NCI-H1092 (cell line): ENCODE measurements around the gene PUS1.

Experiments
- DNase-seq: peaks from one replicate; lab custom pipeline; 2025; lab: John Stamatoyannopoulos, UW

Gene PUS1

DNA sequence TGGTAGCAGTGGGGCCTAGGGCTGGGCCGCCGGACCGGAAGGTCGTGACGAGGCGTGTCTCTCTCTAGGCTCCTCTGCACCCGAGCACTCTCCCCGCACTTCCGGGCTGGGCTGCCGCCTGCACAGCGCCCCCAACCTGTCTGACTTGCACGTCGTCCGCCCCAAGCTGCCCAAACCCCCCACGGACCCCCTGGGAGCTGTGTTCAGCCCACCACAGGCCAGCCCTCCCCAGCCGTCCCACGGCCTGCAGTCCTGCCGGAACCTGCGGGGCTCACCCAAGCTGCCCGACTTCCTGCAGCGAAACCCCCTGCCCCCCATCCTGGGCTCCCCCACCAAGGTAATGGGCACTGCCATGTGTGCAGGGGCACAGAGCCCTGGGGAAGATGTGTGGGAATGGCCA, 13.3 kb upstream of the PUS1 start:
- no peak for DNase-seq

DNA sequence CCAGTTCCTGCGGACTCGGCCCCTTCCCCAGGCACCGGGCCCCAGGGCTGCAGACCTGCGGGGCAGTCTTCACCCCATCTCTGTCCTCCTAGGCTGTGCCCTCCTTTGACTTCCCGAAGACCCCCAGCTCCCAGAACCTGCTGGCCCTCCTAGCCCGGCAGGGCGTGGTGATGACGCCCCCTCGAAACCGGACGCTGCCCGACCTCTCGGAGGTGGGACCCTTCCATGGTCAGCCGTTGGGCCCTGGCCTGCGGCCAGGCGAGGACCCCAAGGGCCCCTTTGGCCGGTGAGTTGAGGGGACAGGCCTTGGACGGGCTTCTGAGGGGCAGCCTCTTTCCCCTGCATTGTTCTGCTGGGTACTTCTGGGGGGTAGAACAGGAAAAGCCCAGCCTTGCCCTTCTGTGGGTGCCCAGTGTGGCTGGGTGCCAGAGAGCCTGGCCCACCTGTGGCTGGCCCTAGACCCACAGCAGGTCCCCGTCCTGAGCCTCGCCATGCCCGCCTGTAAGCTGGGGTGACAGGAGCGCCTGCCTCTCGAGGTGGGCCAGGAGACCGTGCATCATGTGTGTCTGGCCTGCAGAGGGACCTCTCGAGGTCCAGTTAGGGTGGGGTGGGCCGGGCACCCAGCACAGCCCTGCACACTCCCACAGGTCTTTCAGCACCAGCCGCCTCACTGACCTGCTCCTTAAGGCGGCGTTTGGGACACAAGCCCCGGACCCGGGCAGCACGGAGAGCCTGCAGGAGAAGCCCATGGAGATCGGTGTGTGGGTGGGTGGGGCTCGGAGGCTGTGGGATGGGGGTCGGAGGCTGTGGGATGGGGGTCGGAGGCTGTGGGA, 12.6 kb upstream of the PUS1 start:
- DNase-seq: no peak

DNA sequence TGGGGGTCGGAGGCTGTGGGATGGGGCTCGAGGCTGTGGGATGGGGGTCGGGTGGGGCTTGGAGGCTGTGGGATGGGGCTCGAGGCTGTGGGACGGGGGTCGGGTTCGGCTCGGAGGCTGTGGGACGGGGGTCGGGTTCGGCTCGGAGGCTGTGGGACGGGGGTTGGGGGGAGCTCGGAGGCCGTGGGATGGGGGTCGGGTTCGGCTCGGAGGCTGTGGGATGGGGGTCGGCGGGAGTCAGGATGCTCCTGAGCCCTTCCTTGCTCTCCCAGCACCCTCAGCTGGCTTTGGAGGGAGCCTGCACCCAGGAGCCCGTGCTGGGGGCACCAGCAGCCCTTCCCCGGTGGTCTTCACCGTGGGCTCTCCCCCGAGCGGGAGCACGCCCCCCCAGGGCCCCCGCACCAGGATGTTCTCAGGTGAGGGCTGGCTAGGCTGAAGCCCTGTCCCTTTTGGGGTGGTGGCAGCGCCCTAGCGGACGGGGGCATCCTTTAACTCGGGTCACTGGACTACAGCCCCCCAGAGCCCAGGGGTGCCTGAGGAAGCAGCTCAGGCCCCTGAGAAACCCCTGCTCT, 11.9 kb upstream of the PUS1 start:
- no peak for DNase-seq

DNA sequence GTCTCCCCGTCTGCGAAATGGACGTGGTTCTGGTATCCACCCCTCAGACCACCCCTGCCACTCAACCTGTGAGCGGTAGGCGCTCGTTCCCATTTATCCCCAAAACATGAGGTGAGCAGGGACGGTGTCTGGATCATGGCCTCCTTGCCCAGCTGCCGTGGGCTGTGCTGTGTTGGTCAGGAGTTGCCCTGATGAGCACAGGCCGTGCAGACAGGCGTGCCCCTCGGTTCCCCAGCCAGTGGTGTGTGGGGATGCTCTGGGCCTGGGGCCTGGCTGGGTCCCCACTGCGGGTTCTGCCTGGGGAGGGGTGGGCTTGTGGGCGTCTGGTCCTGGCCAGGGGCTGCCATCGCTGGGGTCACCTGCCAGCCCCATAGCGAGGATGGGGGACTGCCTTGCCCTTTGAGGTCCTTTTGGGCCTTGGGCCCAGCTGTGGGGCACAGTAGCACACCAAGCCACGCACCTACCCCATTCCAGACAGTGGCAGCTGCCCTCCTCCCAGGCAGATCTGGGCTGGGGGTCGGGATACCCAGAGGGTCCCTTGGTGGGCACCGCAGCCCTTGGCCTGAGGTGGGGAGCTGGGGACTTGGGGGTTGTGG, 11.3 kb upstream of the PUS1 start:
- no peak for DNase-seq

DNA sequence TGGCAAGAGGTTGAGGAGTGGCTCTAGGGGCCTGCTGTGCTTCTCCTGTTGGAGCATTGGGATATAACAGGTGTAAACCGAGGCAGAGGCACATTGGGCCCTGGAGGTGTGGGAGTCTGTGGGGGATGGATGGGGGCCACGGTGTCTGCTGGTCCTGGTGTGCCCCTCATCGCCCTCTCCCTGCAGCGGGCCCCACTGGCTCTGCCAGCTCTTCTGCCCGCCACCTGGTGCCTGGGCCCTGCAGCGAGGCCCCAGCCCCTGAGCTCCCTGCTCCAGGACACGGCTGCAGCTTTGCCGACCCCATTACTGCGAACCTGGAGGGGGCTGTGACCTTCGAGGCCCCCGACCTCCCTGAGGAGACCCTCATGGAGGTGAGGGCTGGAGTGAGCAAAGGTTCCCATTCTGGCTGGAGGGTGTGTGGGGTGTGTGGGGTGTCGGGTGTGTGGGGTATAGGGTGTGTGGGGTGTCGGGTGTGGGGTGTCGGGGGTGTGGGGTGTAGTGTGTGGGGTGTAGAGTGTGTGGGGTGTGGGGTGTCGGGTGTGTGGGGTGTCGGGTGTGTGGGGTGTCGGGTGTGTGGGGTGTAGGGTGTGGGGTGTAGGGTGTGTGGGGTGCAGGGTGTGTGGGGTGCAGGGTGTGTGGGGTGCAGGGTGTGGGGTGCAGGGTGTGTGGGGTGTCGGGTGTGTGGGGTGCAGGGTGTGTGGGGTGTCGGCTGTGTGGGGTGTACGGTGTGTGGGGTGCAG, 10.6 kb upstream of the PUS1 start:
- DNase-seq: no peak

DNA sequence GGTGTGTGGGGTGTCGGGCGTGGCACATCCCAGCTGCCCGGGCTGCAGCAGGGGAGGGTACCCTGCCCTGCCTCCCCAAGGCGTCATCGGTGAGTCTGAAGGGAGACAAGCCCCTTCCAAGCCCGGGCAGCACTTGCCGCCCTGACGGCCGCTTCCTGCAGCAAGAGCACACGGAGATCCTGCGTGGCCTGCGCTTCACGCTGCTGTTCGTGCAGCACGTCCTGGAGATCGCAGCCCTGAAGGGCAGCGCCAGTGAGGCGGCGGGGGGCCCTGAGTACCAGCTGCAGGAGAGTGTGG, 10.1 kb upstream of the PUS1 start:
- no peak for DNase-seq

DNA sequence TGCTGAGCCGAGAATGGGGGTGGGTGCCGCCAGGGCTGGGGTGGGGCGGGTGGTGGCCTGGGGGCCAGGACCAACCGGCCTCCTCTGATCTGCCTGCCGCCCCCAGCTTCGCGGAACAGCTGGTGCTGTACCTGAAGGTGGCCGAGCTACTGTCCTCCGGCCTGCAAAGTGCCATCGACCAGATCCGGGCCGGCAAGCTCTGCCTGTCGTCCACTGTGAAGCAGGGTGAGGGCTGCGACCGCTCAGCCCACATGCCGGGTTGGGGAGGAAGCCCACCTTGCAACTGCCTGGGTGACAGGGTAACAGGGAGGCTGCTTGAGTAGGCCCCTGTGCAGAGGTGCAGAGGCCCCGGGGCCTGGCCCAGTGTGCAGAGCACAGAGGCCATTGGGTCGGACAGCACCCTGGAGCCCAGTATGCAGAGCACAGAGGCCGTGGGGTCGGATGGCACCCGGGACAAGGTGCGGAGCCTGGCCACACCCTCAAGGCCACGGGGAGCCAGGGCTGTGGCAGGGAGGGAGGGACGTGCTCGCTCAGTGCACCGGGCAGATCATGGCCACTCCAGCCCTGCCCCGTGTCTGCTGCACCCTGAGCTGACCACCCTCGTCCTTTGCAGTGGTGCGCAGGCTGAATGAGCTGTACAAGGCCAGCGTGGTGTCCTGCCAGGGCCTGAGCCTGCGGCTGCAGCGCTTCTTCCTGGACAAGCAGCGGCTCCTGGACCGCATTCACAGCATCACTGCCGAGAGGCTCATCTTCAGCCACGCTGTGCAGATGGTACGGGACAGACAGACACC, 9.5 kb upstream of the PUS1 start:
- DNase-seq: no peak

DNA sequence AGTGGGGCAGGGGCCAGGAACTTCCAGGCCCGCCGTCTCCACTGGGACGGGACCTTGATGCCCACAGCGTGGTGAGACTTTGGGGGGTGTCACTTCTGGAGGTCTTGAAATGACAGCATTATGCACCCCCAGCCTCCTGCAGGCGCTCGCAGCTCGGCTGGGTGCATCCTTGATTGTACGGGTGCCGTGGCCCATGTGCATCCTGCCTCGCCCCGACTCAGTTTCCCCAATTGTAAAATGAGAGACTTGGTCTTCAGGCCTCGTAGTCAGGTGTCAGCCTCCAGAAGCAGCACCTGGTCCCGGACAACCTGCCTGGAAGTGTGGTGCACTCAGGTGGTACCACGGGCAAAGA, 8.9 kb upstream of the PUS1 start:
- no peak for DNase-seq

DNA sequence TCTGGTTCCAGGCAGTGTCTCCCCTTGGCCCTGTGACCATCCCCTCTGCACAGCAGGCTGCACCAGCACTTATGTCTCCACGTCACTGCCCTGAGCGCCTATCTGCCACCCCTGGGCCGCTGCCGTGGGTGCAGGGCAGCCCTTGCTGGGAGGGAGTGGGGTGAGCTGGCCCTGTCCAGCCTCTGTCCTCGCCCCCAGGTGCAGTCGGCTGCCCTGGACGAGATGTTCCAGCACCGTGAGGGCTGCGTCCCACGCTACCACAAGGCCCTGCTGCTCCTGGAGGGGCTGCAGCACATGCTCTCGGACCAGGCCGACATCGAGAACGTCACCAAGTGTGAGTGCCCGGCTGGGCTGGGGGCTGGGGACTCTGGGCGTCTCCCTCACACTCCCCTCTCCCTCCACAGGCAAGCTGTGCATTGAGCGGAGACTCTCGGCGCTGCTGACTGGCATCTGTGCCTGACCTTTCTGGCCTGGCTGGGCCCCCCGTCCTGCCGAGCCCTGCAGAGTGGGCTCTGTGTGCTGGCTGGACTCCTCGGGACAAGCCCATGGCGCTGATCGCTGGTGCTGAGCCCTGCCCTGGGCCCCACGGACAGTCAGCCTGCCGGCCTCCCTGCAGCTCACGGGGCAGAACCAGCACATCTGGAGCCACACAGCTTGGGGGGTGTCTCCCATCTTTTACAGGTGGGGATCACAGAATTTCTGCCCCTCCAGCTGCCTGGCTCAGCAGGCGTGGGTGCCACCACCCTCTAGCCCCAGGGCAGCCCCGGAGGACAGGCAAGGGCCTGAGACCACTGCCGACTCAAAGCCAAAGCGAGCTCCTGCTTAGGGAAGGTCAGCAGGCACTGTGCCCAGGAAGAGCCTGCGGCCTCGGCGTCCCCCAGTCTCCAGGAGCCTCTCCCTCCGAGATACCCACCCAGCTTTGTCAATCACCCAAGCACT, 7.9 kb upstream of the PUS1 start:
- DNase-seq: no peak

DNA sequence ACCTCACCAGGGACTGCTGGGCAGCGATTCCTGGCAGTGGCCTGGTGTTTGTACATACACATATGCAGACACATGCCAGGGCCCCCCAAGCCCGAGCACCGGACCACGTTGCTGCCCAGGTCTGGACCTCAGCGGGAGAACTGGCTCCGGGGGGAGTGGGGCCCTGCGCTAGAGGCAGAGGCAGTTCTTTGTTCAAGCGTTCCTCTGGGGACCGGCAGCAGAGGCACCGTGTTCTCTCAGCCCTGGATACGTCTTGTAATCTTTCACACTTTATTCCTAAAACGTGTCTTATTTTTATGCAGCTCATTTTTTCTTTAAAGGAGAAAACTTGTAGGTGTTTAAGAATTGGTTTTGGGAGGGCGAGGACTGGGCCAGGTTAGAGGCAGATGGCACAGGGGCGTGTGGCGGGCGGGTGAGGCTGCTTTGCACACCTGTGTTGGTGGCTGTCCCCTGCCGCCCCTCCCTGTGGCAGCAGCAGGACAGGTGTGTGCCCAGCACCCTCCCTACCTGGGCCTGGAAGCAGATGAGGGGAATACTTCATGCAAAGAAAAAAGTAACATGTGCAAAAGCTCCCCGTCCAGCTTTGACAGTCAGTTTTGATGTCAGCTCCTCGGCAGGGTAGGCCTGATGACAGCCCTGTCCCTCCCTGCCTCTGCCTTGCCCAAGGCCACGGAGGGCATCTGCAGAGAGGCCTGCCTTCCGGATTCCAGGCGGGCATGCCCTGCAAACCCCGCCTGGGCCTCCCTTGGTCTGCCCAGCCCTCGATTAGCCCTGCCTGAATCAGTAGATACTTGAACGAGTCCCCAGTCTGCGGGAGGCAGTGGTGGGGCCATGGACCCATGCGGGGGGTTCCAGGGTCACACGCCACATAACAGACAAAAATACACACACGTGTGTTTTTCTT, 7.0 kb upstream of the PUS1 start:
- DNase-seq: no peak

DNA sequence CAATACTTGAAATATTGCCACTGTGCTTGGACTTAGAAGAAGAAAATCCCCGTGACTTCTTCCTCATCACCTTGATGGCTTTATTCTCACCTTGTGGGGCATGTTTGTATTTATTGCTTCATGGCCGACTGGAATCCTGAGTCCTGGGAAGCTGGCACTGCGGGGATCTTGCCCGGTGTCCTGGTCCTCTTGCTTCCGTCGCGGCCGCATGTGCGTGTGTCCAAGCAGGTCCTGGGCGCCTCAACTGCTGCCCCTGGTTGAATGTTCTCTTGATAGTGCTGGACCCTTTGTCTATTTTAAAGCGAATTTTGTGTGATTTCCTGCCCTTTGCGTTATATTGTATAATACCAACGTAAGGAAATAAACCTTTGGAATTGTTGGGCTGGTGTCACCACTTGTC, 6.3 kb upstream of the PUS1 start:
- DNase-seq: no peak

DNA sequence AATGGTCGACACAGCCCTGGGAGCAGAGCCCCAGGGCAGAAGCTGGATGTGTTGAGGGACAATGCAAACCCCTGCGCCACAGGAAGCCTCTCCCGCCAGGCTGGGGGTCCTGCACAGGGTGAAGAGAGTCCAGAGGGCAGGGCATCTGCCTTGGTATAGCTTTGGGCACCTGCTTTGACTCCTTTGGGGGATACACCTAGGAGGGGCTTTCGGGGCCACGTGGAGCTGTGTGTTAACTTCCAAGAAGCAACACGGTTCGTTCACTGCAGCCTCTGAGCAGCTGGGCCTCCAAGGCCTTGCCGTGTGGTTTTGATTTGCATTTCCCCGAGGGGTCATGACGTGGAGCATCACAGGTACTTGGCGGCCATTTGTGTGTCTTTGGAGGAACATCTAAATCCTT, 5.8 kb upstream of the PUS1 start:
- DNase-seq: no peak

DNA sequence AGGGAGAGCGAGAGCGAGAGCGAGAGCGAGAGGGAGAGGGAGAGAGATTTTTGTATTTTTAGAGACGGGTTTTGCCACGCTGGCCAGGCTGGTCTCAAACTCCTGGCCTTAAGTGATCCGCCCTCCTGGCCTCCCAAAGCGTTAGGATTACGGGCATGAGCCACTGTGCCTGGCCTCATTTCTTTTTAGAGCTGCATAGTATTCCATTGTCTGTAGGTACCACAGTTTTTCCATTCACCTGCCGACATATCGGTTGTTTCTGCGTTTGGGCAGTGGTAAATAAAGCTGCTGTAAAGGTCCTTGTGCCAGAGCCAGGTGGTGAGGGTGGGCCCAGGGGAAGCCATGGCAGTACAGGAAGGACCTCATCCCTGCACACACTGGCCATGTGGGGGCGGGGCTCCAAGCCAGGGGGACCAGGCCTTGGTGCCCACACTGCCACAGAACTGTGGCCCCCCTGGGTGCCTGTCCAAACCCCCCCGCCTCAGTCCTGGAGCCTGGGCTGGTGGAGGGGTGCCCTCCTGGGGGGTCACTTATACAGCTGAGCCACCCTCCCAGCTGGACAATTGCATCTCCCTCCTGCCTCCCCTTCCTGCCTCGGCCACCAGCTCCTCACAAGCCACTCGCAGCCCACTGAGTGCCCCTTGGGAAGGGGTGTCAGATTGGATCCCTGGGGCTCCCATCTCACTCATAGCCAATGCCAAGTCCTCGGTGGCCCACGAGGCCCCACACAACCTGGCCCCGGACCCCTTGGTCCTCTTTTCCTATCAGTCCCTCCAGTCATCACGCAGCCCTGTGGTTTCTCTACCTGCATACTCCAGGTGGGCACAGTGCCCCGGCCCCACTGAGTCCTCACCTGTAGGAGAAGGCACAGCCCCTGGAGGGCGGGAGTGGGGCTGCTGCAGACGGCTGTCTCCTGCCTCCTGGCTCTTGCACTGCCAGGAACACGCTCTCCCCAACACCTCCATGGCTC, 1.7 kb upstream of the PUS1 start:
- no peak for DNase-seq

DNA sequence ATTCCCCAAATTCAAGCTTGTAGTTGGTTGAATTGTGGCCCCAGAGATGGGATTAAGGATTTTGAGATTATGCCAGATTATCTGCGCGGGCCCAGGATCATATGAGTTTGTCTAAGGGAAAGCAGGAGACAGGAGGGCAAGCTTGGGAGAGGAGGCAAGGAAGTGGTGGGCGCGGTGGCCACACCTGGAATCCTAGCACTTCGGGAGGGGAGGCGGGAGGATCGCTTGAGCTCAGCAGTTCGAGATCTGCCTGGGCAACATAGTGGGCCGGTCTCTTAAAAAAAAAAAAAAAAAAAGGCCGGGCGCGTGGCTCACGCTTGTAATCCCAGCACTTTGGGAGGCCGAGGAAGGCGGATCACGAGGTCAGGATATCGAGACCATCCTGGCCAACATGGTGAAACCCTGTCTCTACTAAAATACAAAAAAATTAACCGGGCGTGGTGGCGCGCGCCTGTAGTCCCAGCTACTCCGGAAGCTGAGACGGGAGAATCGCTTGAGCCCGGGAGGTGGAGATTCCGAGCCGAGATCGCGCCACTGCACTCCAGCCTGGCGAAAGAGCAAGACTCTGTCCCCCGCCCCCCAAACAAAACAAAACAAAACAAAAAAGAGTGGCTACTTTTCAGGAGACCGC, 881 bp upstream of the PUS1 start:
- DNase-seq: no peak

DNA sequence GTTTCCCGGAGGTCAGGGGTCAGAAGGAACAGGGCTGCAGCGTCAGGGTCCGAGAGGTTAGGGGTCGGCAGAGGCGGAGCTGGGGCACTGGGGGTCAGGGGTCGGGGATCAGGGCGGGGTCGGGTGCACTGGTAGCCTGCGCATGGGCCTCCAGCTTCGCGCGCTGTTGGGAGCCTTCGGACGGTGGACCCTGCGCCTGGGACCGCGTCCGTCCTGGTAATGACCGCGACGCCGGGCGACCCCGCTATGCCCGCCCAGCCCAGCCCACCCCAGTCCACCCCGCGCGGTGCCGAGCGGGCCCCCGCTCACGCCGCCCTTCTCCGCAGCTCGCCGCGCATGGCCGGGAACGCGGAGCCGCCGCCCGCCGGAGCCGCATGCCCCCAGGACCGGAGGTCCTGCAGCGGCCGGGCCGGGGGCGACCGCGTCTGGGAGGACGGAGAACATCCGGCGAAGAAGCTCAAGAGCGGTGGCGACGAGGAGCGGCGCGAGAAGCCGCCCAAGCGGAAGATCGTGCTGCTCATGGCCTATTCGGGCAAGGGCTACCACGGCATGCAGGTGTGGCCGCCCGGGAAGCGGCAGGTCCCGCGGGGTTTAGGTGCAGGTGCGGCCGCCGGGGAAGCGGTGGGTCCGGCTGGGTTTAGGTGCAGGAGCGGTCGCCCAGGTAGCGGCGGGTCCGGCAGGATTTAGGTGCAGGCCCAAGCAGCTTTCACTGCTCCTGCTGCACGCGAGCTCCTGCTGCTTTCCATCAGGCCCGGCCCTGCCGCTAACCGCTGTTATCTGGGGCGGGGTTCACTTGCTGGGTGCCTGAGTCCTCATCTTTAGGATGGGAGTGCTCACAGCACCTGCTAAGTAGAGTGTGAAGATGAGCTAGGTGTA, 743 bp downstream of the PUS1 start:
- no peak for DNase-seq

DNA sequence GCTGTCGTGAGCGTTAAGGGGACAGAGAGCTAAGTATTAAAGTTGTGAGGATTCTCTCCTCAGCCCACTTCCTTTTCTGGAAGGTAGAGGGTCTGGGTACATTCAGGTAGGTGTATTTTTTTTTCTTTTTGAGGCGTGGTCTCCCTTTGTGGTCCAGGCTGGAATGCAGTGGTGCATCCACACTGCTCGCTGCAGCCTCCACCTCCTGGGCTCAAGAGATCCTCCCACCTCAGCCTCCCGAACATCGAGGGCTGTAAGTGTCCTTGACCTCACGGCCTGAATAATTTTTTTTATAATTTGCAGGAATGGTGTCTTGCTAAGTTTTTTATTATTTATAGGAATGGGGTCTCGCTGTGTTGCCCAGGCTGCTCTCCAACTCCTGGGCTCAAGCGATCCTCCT, 1.4 kb downstream of the PUS1 start:
- DNase-seq: no peak

DNA sequence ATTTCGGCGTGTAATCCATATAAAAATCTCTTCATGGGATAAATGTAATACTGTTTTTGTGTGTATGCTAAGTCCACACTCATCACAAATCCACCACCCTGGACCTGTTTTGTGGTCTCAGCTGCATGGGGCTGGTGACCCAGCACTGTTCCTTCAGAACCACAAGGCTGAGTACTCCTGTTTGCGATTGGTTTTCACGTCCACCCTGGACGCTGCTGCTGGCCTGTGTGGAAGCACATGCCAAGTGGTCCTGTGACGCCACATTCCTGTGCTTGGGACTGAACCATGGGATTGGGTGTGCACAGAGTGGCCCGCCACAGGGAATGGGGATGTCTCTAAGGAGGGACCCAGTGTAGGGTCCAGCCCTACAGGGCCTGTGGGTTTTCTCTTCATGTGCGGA, 4.3 kb downstream of the PUS1 start:
- DNase-seq: no peak

DNA sequence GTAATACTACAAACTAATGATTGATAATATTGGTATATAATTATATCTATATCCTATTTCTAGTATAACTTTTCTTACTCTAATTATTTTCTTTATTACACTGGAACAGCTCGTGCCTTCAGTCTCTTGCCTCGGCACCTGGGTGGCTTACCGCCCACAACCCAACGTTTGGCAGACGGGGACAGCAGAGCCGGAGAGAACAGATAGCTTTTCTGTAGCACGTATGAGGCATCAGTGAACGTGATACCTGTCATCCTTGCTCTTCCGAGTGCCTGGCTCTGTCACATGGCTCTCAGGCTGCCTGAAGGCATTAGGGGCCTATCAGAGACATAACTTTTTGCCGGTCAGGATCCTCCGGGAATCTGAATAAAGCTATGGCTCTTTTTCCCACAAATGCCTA, 5.5 kb downstream of the PUS1 start:
- no peak for DNase-seq
